HG02885 (cell line): ENCODE data around the gene SLC35G1.

Source experiments
- ATAC-seq: cut with Tn5 transposase; IDR thresholded peaks from one replicate; pipeline ENCODE4 v1.9.1; 2021; ENCODE audit warnings: mild to moderate bottlenecking; ENCODE audit not compliant: unreplicated experiment, poor library complexity

The SLC35G1 gene

DNA sequence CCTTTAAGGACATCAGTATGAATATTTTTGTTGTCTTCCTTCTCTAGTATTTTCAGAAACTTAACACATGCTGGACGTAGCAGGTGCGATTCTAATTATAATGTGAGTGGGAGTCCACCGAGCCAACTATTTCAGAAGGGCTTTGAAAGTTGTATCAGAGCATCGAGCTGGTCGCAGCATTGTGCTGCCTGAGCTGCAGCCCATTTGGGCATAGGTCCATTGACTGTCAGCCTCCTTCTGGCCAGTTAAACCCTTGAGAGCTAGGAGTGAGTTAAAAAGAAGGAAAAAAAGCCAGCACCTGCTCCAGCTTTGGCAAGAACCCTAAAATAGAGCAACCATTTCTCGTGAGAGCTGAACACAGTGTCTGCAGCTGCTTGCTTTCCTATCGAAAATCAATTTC lies 47.8 kb downstream of the SLC35G1 start:
- ATAC-seq, result no peak

DNA sequence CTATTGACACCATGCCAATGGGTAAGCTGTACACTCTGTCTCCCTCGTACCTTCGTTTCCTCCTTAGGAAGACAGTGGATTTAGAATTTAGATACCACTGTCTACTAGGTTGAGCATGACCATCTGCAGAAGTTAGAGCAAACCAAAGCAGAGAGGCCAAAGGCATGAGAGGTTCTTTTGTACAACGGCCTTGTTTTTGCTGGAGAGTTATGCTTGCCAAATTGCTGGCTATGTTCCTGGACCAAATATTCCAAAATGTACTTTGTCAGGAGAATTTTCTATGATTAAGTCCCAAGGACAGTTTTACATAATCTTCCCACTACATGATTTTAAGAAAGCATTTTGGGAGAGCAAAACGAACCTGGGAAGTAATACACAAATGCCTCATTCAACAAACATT lies 52.0 kb downstream of the SLC35G1 start:
- ATAC-seq, result no peak

DNA sequence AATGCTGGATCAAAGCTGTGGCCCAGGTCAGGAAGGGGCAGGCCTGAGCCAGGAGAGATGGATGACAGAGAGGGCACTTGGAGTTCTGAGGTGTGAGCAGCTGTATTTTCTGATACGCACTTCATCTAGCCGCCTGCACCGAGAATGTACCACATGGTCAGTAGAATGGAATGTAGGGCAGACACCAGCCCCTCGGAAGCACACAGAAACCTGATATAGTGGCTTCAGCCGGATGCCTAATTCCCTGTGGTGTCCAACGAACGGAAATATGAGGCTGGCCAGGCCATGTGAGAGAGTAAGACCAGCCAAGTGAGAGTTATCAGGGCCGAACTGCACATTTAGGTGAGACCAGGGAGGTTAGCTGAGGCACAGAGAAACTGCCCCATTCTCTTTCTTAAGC lies 53.3 kb downstream of the SLC35G1 start:
- no peak for ATAC-seq

DNA sequence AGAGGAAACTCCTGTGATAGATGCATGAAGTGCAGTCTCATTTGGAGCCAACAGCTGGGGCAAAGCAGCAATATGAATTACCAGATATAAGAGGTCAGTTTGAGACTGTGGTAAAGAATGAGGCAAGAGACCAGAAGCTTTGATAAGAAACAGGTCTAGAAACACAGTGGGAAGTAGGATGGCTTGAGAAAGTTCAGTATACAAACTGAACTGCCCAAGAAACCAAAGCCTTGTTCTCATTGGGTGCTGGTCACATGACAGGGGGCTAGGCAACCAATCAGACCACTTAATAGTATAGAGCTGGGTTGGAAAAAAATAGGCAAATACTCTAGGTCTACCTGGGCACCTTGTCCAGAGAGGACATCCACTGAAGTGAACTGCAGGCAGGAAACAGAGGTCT lies 53.7 kb downstream of the SLC35G1 start:
- ATAC-seq, result no peak

DNA sequence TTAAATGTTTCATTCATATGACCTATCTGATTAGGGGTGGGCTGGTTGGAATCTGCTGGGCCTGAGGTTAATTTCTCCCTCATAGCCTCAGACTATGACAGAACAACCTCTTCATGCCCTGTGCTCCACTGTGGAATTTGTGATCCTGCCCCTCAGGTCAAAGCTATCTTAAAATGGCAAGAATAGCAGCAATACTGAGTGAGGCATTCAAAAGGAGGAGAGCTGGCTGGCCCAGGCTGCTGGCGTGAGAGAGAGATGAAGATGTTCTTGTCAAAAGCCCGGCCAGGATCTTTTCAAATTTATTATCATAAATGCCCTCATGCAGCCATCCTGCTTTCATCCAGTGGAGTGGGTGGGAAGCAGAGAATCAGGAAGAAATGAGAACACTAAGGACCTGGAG lies 58.1 kb downstream of the SLC35G1 start:
- no peak for ATAC-seq
